CD4-positive, alpha-beta T cell treated with Interleukin-4 for 4 hours (primary cell): ENCODE results near the gene MYRF.

ENCODE experiments used
- DNase-seq: peaks from one replicate; pipeline ENCODE4 v3.0.0-alpha.2; 2020

MYRF gene

DNA sequence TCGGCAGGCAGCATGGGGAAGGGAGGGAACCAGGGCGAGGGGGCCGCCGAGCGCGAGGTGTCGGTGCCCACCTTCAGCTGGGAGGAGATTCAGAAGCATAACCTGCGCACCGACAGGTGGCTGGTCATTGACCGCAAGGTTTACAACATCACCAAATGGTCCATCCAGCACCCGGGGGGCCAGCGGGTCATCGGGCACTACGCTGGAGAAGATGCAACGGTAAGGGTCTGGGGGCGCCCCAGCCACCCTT is 75.9 kb downstream of the MYRF start:
- no peak for DNase-seq

GRCh38 chr11:61828629-61829407 is 76.4 kb downstream of the MYRF start:
- DNase-seq: no peak

DNA sequence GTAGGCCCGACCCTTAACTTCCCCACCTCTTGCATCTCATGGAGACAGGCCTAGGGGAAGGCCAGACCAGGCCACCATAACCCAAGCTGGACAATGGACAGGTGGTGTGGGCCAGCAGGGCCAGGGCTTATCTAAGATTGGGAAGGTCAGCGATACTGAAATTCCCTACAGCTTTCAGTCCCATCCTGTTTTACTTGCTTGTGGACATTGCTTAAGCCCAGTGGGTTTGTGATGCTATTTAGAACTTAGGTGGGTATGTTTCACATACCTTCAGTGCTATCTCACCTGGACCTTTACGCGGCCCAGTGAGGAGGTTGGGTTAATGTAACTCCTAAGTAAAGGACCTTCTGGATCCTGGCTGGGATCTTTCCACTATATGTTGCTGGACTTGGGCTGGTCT is 77.4 kb downstream of the MYRF start:
- no peak for DNase-seq

GRCh38 chr11:61830237-61831105 is 78.0 kb downstream of the MYRF start:
- DNase-seq: no peak

- no peak for DNase-seq
Measured at GRCh38 chr11:61832207-61832606, 79.8 kb downstream of the MYRF start.

DNA sequence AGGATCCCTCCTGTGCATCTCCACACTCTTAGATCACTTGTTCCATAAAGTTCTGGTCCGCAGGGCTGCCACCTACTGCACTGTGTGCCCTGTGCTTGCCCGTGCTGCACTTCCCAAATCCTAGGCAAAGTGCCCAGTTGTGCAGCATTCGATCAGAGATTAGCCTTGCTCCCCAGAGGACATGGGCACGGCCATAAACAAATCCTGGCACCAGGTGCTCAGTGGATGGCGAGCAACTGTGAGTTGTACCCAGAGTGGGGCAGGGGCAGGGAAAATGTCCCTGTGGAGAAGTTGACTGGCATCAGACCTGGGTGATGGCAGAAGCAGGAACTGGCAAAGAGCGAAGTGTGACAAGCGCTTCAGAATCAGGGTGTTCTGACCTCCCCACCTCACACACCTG is 80.3 kb downstream of the MYRF start:
- no peak for DNase-seq

DNA sequence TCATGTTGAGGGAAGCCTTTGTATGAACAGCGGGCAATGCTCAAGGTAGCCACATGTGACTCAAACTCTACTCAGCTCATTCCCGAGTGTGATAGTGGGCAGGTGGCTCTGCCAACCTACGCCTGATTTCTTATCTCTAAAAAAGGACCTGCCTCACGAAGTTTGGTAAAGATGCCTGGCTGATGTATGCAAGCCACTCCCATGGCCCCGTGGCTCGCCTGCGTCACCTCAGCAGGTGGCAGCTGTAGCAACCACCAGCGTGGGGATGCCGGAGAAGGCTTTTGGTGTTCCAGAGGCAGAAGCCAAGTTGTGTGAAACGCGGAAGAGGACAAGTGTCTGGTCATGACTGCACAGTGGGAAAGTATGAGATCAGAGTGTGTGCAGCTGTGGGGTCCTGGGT is 81.0 kb downstream of the MYRF start:
- no peak for DNase-seq

- no peak for DNase-seq
Measured at GRCh38 chr11:61833926-61834277, 81.5 kb downstream of the MYRF start.

DNA sequence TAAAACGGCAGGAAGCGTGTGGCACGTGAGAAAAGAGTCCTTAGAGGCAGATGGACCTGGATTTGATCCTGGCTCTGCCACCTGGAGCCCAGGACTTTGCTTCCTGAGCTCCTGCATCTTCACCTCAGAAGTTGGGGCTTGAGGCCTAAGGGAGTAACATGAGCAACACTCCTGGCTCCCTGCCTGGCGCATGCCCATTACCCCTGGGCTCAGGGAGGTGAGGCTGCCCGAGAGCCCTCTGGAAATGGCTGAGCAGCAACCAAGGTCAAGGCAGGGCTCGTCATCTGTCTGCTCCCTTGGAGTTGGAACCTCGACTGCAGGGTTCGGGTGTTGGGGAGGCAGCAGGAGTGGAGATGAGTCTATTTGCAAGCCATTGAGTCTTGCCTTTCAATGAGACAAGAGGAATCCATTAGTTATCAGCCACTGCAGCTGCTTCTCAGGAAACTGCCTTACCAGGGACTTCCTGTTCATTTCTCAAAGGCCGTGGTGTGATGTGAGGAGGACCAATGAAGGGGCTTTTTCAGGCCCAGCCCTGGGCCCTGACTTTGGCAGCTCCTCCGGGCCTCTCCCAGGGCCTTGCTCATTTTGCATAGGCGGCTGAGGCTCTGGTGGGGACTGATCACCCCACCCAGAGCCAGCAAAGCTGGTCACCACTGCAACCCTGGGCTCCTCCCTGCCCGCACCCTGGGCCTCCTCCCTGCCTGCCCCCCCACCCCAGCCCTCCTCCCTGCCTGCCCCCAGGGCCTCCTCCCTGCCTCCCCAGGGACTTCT is 82.0 kb downstream of the MYRF start:
- DNase-seq: peak; percentile 62

DNA sequence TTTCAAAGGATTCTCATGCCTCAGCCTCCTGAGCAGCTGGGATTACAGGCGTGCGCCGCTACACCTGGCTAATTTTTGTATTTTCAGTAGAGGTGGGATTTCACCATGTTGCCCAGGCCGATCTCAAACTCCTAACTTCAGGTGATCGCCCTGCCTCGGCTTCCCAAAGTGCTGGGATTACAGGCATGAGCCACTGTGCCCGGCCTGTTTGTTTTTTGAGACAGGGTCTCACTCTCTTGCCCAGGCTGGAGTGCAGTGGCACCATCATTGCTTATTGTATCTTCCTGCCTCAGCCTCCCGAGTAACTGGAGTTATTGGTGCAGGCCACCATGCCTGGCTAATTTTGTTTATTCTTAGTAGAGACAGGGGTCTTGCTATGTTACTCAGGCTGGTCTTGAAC is 83.8 kb downstream of the MYRF start:
- DNase-seq: no peak

DNA sequence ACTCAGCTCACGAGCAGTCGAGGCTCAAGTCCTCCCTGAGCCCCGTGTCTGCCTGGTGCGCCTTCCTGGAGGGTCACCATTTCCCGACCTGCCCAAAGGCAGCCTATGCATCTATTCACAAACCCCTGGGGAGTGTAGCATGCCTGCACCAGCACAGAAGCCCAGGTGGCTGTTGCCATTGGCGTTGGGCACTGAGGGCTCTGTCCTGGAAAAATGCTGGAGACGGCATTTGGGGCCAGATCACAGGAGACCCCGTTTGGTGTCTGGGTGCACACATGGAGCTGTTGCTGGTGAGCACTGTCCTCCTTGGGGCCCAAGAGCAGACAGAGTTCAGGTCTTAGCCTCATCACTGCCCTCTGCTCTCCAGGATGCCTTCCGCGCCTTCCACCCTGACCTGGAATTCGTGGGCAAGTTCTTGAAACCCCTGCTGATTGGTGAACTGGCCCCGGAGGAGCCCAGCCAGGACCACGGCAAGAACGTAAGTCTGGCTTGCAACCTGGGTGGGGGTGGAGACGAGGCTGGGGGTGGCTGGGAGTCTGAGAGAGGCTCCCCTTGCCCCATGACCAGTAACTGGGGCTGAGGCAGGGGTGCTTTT is 85.1 kb downstream of the MYRF start:
- DNase-seq: no peak
